Stimulated activated CD4-positive, alpha-beta T cell treated with anti-CD3 and anti-CD28 coated beads, Interleukin-4, amount 100 ng/mL, for 4 hours (primary cell): ENCODE data around the gene INS.

ENCODE experiments used
- DNase-seq, 2 experiments: peaks; one replicate each; pipeline ENCODE4 v3.0.0-alpha.2; 2020

The INS gene

DNA sequence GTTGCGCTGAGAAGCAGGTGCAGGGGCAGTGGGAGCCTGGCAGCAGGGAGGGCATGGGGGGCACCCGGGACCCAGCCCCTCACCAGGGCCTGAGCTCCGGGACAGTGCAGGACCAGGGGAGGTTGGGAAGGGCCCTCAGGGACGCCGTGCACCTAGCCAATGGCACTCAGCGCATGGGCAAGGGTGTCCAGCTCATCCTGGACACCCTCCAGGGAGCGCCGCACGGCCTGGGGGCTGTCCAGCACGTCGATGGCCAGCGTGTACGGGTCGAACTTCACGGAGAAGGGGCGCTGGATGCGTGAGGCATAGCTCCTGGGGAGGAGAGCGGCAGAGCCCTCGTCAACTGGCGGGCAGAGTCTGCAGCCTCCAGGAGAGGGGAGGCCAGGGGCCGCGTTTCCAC, 3.1 kb upstream of the INS start:
- DNase-seq: no peak

DNA sequence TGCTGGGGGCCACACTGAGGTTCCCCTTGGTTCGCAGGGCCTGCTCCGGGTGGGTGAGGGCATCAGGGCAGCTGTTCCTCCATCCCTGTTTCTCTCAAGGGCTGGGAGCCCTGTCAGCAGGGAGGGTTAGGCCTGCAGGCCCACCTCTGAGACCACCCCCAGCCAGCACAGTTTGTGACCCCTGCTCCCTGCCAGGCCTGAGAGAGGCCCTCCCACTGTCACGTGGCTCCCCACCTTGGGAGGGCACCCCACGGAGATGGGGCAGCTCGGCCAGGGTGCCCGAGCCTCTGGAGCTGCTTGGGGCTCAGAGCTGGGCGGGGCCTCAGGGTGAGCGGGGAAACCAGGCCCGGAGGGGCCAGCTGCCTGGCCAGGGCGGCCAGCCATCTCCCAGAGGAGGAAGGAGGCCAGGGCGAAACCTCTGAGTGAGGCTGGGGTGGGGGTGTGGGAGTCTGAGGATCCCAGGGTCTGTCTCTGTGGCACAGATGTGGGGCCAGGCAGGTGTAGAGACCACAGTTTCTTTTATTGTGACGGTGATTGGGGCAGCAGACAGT, 2.5 kb upstream of the INS start:
- no peak for DNase-seq

DNA sequence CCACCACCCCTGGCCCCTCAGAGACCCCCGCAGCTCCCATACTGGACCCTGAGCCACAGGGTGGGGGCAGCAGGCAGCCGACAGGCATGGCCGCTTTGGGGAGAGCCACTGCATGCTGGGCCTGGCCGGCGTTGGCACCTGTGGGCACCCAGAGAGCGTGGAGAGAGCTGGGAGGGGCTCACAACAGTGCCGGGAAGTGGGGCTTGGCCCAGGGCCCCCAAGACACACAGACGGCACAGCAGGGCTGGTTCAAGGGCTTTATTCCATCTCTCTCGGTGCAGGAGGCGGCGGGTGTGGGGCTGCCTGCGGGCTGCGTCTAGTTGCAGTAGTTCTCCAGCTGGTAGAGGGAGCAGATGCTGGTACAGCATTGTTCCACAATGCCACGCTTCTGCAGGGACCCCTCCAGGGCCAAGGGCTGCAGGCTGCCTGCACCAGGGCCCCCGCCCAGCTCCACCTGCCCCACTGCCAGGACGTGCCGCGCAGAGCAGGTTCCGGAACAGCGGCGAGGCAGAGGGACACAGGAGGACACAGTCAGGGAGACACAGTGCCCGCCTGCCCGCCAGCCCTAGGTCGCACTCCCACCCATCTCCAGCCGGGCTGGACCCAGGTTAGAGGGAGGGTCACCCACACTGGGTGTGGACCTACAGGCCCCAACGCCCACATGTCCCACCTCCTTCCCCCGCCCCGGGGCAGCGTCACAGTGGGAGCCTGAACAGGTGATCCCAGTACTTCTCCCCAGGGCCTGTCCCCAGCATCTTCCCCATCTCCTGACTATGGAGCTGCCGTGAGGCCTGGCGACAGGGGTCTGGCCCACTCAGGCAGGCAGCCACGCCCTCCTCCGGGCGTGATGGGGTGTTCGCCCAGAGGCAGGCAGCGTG, 1.2 kb downstream of the INS start:
- DNase-seq: no peak

DNA sequence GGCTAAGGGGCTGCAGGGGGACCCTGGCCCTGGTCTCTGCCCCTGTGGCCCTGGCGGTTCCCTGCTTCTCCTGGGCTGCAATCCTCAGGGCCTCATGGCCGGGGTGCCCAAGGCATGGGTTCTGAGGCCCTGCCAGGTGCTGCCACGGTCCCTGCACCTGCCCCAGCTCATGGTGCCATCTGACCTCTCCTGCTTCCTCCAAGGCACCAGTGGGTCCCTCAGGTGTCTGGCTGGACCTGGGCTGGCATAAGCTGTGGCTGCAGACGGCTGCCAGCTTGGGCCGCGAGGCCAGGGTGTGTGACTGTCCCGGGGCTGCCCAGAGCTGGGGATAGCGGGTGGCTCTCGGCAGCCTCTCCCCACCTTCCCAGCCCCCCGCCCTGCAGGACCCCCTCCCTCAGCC, 2.0 kb downstream of the INS start:
- no peak for DNase-seq

DNA sequence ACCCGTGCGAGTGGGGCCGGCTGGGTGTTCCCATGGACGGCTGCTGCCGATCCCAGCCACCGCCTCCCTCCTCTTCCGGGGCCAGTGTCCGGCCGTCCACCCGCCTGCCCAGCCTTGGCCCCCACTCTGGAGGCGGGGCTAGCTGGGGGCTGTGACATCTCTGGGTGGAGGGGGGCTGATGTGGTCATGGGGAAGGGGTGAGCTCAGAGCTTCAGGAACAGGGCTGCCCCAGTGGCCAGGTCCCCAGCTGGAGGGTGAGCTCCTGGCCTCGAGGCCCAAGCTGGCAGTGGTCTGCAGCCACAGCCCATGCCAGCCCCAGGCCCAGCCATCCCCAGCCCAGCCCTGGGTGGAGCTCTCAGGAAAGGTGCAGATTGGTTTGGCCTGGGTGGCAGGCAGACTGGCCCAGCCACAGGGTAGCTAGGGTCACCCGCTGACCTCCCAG, 2.7 kb downstream of the INS start:
- no peak for DNase-seq

DNA sequence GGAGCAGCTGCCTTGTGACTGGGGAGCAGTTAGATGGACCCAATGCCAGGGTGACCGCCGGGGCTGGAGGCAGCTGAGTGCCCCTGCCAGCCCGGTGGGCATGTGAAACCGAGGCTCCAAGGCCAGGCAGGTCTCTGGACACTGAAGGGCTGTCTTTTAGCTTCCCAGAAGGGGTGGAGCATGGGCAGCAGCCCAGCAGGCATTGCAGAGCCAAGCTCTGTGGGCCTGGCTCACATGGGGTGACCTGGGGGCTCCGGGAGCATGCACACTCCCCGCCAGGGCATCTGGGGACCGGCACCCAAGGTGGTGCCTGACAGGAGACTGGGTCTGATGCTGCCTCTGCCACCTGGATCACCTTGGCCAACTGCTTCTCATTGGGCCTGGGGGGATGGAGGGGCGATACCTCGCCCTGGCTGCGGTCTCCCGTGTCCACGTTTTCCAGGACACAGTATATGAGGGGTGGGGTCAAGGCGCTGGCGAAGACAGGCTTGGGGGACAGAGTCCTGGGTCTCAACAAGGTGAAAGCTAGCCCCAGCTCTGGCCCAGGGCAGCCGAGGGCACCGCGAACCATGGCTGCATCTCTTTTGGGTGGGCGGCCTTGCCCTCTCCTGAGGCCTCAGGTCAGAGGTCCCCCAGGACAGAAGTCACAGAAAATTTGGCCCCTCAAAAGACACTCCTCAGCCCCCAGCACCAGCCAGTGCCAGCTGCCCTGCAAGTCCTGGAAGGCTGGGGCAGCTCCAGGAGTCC, 3.5 kb downstream of the INS start:
- no peak for DNase-seq

DNA sequence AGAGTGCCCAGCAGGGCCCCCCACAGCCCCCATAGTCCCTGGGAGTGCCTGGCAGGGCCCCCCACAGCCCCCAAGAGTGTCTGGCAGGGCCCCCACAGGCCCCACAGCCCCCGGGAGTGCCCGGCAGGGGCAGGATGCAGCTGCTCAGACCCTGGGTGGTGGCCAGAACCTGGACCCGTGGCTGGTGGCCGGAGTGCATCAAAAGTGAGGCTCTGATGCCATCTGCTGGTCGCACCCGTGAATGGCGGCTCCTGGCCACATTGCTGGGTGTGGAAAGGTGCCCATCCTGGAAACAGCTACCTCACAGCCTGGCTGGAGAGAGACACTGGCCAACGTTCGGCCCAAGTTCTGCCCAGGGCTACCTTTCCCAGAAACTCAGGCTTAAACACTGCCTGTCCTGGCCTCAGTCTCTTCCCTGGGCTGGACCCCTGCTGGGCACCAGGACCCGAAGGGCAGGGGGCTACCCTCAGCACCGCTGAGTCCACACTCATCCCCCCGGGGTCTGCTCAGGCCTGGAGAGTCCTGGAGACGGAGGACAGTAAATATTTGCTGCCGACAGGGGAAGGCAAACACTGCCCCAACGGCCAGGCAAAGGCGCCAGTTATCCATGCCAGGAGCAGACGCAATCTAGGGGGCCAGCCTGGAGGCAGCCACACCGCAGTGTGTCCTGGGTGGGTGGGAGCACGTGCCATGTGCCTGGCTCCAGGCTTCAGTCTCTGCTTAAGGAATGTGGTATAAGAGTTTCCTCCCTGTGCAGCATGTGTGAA, 4.4 kb downstream of the INS start:
- DNase-seq: peak; percentile 27 to 49

DNA sequence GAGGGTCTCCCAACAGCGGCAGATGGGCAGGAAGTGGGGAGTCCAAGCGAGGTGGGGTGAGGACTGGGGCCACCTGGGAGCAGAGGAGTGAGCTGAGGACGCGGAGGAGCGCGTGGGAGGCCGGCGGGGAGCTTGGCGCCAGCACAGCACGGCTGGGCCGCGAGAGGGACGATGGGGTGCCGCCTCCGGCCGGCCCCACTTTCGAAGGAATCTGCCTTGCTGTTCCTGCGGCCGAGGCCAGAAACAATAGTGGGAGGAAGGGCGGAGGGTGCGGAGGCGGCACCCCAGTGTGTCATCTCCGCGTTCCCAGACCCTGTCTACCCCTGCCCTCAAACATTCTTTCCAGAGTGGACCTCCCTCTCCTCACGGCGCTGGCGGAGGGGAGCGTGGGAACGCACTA, 5.5 kb downstream of the INS start:
- DNase-seq: no peak

DNA sequence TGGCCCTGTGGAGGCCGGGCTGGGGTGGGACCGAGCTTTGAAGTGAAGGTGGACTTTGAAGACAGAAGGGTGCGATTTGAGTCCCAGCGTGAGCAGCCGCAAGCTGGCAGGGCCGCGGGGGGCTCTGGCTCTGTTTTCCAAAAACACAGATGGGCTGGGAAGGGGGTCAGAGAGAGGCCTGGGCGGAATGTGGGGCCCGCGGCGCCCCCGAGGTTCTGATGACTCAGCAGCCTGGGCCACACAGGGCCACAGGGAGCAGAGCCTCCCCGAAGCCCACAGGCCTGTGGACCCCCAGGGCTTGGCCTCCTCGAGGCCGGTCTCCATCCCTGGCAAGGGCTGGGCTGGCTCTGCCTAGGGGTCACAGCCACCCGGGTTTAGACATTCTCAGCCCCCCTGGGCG, 6.1 kb downstream of the INS start:
- no peak for DNase-seq

DNA sequence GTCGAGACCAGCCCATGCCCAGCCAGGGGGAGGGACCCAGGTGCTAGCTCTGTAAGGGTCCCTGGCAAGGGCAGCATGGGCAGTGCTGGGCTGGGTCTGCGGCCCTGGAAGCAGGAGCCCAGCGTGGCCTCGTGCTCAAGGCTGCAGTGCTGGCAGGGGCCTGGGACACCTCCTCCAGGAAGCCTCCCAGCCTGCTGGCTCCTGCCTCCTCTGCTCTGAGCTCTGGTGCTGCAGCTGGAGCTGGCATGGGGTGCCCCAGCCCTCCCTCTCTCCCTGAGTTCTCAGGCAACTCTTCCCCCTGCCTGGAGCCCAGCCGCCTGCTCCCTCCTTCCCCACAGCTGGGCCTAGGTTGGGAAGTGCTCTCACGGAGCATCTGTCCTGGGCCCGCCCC, 6.8 kb downstream of the INS start:
- DNase-seq: no peak

DNA sequence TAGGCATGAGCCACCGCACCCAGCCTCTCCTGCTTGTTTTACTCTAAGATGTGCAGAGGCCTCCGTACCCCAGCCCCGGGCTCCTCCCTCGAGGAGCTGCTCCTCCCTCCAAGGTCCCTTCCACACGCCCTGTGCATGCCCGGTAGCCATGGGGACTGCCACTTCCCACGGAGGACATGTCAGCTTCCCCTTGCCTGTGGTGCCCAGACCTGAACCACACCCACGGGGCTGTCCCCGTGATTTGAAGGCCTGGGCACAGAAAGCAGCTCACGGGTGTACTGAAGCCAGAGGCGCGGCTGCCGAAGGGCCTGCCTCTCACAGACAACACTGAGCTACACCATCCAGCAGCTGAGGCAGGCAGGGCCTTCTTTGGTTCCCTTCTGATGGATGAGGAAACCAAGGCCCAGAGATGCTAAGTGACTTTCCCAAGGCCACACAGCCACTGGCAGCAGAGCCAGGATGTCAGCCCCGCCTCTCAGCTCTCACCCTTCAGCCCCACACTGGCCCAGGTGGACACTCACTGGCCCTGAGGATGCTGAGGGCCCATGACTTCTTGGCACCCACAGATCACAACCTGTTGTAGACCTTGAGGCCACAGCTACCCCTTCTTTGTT, 7.3 kb downstream of the INS start:
- DNase-seq: no peak

DNA sequence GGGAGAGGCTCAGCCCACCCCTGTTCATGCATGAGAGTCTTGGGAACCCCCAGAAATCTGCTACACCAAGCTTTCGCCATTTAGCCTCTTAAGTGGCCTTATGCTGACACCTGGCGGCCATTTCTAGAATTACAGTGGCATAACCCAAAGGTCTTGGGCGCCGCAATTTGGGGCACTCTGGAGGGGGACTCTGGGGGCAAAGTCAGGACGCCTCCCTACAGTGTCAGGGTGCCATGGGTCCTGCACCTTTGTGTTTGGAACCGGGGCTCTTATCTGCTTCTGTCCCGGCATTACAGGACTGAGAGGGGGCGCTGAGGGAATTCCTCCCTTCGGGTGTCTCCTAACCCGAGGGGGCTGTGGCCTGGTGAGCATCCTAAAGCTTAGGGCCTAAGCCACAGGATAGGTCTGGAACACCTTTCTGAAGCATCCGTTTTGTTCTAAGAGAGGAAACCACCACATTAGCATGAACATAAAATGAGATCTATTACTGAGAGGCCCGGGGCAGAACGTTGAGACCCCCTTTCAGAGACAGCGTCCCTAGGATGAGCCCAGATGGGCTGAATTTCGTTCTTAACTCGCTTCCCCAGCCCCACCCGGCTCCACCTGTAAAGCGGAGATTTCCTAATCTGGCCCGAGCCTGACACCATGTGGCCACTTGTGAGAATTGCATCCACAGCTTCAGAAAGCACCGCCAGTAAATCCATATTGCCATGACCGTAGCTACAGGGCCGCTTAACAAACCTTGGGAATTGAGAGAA, 9.3 kb downstream of the INS start:
- DNase-seq: peak; percentile 71 to 74

DNA sequence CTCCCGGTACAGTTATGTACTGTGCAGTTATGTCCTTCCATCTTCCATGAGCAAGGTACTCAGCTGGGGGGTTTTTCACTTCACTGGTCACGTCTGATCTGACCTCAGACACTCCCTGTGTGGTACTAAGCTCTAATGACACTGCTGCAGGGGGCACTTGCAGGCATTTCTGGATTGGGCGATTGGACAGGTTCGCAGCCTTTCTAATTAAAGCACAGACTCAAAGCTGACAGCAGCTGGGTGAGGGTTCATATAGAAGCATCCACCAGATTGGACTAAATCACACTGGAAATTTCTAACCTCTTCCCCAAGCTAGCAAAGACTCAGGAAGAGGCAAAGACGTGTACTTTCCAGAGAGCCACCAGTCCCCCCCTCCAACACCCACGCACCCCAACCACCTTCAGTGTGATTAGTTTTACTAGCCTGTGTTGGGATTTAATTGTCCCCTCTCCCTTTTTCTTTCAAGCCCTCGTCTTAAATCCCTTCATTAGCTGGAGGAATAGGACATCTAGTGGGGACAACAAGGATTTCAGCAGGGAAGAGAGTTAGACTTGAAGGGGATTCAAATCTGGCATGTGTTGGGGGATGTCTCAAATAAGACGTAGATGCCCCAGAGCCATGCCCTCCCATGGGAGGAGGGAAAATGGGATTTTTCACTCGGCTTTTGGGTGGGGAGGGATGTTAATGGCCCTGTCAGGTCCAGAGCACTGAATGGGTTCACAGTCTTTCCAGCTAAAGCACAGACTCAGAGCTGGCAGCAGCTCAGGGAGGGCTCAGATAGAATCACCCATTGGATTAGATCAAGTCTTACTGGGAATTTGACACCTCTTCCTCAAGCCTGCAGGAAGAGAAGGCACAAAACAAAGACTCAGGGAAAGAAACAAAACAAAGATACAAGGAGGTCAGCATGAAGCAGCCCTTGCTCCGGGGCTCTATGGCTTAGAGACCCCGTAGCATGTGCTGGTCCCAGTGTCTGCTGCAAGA, 10.9 kb downstream of the INS start:
- no peak for DNase-seq

DNA sequence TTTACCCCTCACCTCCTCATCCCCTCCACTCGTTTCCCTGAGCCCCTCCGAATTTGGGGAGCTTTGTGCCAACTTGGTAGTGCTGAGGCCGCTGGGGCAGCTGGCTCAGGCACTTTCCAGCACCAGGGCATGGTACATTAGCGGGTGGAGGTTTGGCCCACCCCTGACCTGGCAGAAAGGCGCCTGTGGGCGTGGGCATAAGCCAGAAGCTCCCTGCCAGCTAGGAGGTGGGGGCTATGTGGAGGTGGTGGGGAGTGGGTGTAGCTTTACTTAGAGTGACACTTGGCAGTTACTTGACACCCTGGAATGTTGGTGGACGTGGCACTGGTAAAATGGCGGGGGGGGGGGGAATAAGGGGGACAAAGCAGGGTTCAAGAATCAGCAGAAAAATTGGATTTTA, 11.5 kb downstream of the INS start:
- DNase-seq: no peak

DNA sequence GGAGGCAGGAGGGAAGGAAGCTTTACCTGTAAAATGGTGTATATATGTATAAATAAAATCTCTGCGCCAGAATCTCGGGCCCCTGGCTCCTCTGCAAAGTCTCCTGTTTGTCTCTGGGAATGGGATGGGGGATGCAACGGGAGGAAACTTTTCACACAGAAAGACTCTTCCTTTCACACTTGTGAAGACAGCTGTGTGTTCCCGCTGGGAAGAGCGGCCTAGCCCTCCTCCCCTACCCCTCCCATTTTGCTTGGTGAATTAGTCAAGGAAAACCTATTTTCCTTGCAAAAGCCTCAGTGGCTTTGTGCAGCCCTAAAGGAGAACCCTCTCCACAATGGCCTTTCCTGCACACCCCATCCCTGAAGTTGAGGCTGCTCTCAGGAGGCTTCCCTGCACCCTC, 12.4 kb downstream of the INS start:
- DNase-seq: no peak

DNA sequence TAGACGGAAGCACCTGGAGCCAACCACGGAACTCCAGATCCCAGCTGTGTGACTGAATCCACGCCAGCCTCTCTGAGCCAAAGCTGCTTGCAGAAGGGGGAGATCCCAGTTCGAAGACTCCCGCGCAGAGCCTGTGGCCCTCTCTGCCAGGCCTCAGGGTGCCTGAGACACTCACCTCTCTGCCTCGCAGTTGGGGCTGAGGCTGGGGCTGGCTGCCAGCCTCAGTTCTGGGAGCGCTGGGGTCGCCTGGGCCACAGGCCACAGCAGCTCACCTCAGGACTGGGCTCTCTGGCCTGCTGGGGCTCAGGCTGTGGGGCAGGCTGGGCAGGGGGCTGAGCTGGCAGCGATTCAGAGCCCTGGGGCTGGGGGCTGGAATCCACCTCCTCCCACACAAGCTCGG, 13.6 kb downstream of the INS start:
- DNase-seq: no peak

DNA sequence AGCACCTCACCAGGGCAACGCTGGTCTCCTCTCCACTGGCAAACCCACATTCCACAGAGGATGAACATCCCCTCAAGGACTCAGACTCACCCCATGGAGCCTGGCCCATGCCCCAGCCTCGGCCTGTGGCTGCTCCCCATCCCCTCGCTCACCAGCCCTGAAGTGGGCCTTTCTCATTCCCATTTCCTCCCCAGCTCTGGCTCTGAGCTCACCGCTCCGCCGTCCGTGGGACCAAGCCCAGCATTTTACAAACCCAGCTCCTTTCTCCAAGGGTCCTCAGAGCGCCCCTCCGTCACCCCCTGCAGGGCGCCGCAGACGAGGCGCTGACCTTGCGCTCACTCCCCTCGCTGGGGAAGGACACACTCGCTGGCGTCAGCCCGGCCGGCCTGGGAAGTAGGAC, 15.0 kb downstream of the INS start:
- no peak for DNase-seq

DNA sequence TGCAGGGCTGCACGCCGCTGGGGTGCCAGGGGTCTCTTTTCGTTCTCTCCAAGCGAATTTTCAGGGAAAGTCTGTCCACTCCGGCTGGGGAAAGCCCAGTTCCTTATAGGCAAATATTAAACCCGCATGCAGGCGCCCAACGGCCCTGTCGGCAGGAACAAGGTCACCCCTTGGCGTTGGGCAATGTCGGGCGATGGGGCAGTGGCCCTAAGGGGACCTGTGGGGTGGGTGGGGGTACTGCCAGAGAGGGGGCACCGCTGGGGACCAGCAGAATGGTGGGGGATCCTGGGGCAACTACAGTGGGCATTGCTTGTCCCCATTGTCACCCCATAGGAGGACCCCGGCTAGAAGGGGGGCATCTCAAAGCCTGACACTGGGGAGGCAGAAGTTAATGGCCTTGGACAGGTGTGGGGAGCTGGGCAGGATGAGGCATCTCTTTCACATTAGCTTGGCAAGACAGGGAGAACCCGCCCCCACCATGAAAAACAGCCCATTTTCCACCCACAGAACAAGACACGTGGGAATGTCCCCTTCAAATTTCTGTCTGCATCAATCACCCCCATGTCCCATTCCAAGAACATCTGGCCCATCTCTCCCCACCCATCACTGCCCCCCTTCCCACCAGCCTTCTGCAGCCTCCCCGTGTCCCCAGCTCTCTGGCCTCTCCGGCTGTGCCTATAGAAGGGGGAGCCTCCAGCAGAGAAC, 16.3 kb downstream of the INS start:
- DNase-seq: no peak

DNA sequence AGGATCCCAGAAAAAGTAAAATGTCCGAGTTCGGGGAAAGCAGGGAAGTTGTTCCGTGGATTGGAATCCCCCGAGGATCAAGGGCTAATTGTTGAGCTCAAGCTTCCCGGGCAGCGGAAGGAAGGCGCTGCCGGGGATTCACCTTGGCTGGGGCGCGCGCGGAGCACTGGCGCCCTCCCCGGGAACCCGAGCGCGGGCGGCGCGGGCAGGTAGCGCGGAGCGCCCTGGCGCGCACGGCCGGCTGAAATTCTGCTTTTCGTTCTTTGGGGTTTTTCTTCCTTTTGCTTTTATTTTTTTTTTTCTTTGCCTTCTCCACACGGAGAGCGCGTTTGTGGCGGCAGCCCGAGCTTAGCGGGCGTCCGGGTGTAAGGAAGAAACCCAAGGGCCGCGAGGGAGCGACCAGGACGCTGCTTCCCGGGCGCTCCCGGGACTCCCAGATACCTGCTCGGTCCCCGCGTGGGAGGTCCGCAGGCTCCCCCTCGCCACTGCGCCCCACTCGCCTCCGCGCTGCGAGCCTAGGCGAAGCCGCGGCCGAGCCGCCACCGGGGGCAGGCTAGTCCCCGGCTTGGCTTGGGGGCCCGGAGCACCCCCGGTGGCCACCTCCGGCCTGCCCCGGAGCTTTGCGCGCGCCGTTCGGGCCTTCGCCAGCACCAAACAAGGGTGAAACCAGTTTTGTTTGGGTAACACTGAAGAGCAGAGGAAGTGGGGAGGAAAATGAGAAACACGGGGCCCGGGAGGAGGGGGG, 17.0 kb downstream of the INS start:
- DNase-seq: no peak

DNA sequence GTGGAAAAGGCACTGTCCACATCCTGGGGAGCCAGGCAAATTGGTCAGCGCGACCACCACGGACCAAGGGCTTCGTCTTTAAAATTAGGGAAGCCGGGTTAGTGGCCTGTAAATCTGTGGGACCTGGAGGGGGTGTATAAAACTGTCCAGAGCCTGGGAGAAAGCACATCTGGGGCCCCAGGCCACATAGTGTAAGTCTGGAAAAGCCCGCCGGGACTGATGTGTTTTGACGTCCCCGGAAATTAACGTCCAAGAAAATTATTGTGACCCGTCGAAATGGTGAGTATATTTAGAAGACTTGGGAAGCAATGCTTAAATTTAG, 17.6 kb downstream of the INS start:
- no peak for DNase-seq
